ENCODE data around the gene UGT1A10.

- TF ChIP-seq CTCF (IDR thresholded peaks at IDR 0.05) (no peak), ZFX (IDR thresholded peaks at IDR 0.05; ENCODE audit: borderline replicate concordance) (no peak)
Measured at GRCh38 chr2:233600386-233600785, 35.9 kb upstream of the UGT1A10 start.
